DOHH2 (cell line): ENCODE results near the gene USP46.

Source experiments
- H3F3A ChIP-seq: fragments of 200-600 bp; sonication (generic), shearing (Covaris generic); 2 replicates; pipeline ENCODE4 v1.6.0; 2016; ENCODE audit warnings: antibody characterized with exemption, mild to moderate bottlenecking; ENCODE audit not compliant: control insufficient read depth, insufficient read depth
- H3K27ac ChIP-seq: fragments of 200-600 bp; sonication (generic); 2 replicates; pipeline ENCODE4 v1.5.1; 2014; ENCODE audit warnings: low read depth, mild to moderate bottlenecking, low read length, moderate library complexity
- H3K27me3 ChIP-seq: fragments of 200-600 bp; sonication (generic); 2 replicates; pipeline ENCODE4 v1.6.1; 2014; ENCODE audit warnings: mild to moderate bottlenecking, low read length, mixed read lengths; ENCODE audit not compliant: control insufficient read depth
- H3K36me3 ChIP-seq: fragments of 200-600 bp; sonication (generic); 2 replicates; pipeline ENCODE4 v1.6.1; 2014; ENCODE audit warnings: mild to moderate bottlenecking, low read length, moderate library complexity, mixed read lengths; ENCODE audit not compliant: control insufficient read depth
- H3K4me1 ChIP-seq: fragments of 200-600 bp; sonication (generic); 2 replicates; pipeline ENCODE4 v1.6.1; 2014; ENCODE audit warnings: mild to moderate bottlenecking, low read length, mixed read lengths; ENCODE audit not compliant: control insufficient read depth
- H3K4me2 ChIP-seq: fragments of 200-600 bp; sonication (generic); 2 replicates; pipeline ENCODE4 v1.6.0; 2014; ENCODE audit warnings: mild to moderate bottlenecking, low read length, moderate library complexity
- H3K4me3 ChIP-seq: fragments of 200-600 bp; sonication (generic); 2 replicates; pipeline ENCODE4 v1.5.1; 2014; ENCODE audit warnings: mild to moderate bottlenecking, low read length, mixed read lengths
- H3K79me2 ChIP-seq: fragments of 200-600 bp; sonication (generic); 2 replicates; pipeline ENCODE4 v1.6.1; 2014; ENCODE audit warnings: mild to moderate bottlenecking, low read length, mixed read lengths; ENCODE audit not compliant: control insufficient read depth
- H3K9me2 ChIP-seq: fragments of 200-600 bp; sonication (generic); replicated peaks from 2 replicates; pipeline ENCODE4 v1.6.1; 2014; ENCODE audit warnings: mild to moderate bottlenecking, low read length, mixed read lengths; ENCODE audit not compliant: control insufficient read depth
- H3K9me3 ChIP-seq: fragments of 200-600 bp; sonication (generic); 2 replicates; pipeline ENCODE4 v1.6.1; 2014; ENCODE audit warnings: antibody characterized with exemption, low read length, mixed read lengths; ENCODE audit not compliant: control insufficient read depth, insufficient read depth
- H4K20me1 ChIP-seq: fragments of 200-600 bp; sonication (generic); 2 replicates; pipeline ENCODE4 v1.6.0; 2014; ENCODE audit warnings: low read depth, mild to moderate bottlenecking, antibody characterized with exemption, low read length, moderate library complexity; ENCODE audit not compliant: control insufficient read depth, insufficient read depth
- EZH2phosphoT487 ChIP-seq: fragments of 200-600 bp; sonication (generic); IDR thresholded peaks from 2 replicates; pipeline ENCODE4 v1.6.1; 2017; ENCODE audit warnings: borderline replicate concordance, mild to moderate bottlenecking, antibody characterized with exemption, low read length, moderate library complexity, mixed read lengths
- TF ChIP-seq, protein P1 (sequence below): fragments of 200-600 bp; sonication (generic); IDR thresholded peaks from one replicate; pipeline ENCODE4 v1.5.1; 2014; ENCODE audit warnings: antibody characterized with exemption, mild to moderate bottlenecking, low read depth, low read length; ENCODE audit not compliant: poor library complexity, severe bottlenecking

The USP46 gene

DNA sequence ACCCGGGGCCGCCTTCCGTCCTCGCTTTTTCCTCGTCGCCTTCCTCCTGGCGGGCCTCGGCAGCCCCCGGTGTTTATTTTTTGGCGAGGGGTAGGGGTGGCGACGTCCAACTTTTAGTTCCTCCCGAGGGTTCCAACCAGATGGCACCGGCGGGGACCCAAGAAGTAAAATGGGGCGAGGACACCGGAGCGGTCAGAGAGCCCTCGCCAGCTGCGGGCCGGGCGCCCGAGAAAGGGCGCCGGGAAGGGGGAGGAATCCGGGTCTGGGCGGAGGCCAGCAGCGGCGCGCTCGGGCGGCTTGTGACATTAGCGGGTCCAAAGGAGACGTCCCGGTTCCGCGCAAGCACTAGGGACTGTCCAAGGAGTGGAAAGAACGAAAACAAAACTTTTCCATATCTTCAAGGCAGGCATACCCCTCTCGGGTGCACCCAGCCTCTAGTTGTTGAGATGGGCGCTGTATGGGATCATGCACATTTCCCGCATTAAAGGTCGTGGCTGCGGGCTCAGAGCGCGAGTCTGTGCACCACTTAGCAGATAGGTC is 691 bp upstream of the USP46 start:
- no peaks in the 10 kb centered on the region for H4K20me1 ChIP-seq
- H3K9me2 ChIP-seq = no peaks in the 10 kb centered on the region
- peak overlapping the region; percentile 88 for H3K4me3 ChIP-seq
- no peaks in the 10 kb centered on the region for H3K27me3 ChIP-seq
- H3K36me3 ChIP-seq = peaks cover 42% of the 10 kb centered on the region
- TF ChIP-seq, protein P1, sequence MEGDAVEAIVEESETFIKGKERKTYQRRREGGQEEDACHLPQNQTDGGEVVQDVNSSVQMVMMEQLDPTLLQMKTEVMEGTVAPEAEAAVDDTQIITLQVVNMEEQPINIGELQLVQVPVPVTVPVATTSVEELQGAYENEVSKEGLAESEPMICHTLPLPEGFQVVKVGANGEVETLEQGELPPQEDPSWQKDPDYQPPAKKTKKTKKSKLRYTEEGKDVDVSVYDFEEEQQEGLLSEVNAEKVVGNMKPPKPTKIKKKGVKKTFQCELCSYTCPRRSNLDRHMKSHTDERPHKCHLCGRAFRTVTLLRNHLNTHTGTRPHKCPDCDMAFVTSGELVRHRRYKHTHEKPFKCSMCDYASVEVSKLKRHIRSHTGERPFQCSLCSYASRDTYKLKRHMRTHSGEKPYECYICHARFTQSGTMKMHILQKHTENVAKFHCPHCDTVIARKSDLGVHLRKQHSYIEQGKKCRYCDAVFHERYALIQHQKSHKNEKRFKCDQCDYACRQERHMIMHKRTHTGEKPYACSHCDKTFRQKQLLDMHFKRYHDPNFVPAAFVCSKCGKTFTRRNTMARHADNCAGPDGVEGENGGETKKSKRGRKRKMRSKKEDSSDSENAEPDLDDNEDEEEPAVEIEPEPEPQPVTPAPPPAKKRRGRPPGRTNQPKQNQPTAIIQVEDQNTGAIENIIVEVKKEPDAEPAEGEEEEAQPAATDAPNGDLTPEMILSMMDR = no peak
- no peak for TF ChIP-seq EZH2phosphoT487
- H3K4me1 ChIP-seq = peaks cover 27% of the 10 kb centered on the region
- H3K4me2 ChIP-seq = peak overlapping the region; percentile 86
- peaks cover 16% of the 10 kb centered on the region for H3K9me3 ChIP-seq
- H3K79me2 ChIP-seq = peaks cover 54% of the 10 kb centered on the region
- no peaks in the 10 kb centered on the region for H3F3A ChIP-seq
- H3K27ac ChIP-seq = peak overlapping the region; percentile 39

DNA sequence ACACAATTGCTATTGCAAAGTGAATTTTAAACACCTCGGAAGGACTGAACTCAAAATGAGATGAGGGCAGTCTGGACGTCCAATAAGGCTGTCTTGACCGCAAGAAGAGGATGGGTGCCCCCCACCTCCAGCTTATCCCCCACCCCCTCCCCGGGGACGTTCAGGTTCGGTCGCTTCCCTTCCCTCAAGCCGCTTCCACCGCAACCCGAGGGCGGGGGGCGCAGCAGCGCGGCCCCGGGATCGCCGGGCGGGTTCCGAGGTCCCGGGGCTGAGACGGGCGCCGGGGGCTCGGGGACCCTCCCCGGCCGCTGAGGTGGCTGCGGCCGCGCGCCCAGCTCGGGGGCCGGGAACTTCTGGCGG is 480 bp downstream of the USP46 start:
- H3K27ac ChIP-seq = peak overlapping the region; percentile 32; the same call in 1 of the 2 replicates
- H3K79me2 ChIP-seq = peaks cover 65% of the 10 kb centered on the region

DNA sequence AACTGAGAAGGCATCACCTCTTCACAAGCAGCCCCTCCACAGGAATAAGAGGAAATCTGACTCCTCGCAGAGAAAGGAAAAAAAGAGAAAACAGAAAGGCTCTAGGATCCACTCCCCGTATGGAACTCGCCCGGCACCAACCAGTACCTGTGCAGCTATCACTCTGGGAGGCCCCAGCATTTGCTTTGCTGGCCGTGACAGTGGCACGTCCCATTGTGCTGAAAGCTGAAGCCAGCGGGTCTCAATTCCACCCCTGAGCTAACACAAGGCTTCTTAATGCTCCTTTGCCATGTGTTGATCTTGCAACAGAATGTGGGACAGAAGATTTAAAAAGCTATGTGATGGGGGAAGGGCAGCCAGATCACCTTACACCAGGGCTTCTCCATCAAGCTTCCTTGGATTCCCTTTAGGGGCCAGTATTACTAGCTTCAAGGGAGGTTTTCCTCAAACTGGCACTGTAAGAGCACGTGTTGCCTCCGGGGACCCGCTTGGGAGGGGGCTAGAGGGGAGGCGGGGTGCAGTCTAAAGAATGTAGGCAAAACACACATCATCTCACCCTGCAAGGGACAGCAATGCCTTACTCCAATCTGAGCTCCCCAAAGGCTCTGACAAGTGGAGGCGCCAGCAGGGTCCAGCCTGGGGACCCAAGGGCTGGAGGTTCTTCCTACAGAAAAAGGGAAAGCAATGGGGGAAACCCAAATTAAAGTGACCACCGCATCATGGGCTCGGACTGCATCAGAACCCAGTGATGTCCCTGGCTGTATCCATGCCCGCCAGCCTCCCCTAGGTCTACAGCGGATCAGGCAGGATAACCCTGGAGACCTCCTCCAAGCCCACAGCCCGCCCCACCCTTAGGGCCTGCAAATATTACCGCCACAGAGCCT is 1.2 kb downstream of the USP46 start:
- Histone ChIP-seq H3K79me2 (peaks cover 72% of the 10 kb centered on the region), H3K9me3 (peaks cover 7% of the 10 kb centered on the region), H3K27me3 (no peaks in the 10 kb centered on the region), H3K36me3 (peaks cover 45% of the 10 kb centered on the region), H3K9me2 (no peaks in the 10 kb centered on the region), H3K4me1 (peaks cover 25% of the 10 kb centered on the region), H3F3A (no peaks in the 10 kb centered on the region), H3K4me2 (peak overlapping the region; percentile 89), H4K20me1 (no peaks in the 10 kb centered on the region), H3K4me3 (peak overlapping the region; percentile 88), H3K27ac (no peak overlapping the region)
- no peak for TF ChIP-seq EZH2phosphoT487
- TF ChIP-seq, protein P1 = no peak

More for the DNA sequence above, 480 bp downstream of the USP46 start:
- H3K9me3 ChIP-seq = peaks cover 14% of the 10 kb centered on the region
- no peaks in the 10 kb centered on the region for H4K20me1 ChIP-seq
- peak overlapping the region; percentile 89 for H3K4me2 ChIP-seq
- H3K27me3 ChIP-seq = no peaks in the 10 kb centered on the region
- TF ChIP-seq EZH2phosphoT487 = no peak
- peaks cover 50% of the 10 kb centered on the region for H3K36me3 ChIP-seq
- H3K4me1 ChIP-seq = peaks cover 25% of the 10 kb centered on the region
- no peaks in the 10 kb centered on the region for H3K9me2 ChIP-seq
- no peaks in the 10 kb centered on the region for H3F3A ChIP-seq
- H3K4me3 ChIP-seq = peak overlapping the region; percentile 88

DNA sequence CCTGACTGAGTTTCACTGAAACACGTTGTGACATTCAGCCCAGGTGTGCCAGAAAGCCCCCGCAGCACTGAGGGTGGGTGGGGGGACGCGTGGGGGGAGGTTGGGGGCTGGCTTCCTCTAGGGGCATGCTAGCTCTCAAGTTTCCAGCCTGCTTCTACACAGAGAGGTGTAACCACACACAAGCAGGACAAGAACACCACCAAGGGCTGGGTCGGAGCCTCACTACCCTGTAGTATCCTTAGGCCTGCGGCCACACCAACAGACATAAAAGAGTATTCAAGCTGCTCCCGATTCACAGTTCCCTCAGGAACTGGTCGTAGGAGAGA is 1.8 kb downstream of the USP46 start:
- Histone ChIP-seq H3K4me1 (peaks cover 25% of the 10 kb centered on the region), H3K4me3 (no peak overlapping the region), H4K20me1 (no peaks in the 10 kb centered on the region), H3K9me3 (peaks cover 4% of the 10 kb centered on the region; the same call in 1 of the 2 replicates), H3K9me2 (no peaks in the 10 kb centered on the region), H3K36me3 (peaks cover 40% of the 10 kb centered on the region), H3K27ac (no peak overlapping the region), H3F3A (no peaks in the 10 kb centered on the region), H3K79me2 (peaks cover 76% of the 10 kb centered on the region), H3K4me2 (peak overlapping the region; percentile 89; the same call in 1 of the 2 replicates), H3K27me3 (no peaks in the 10 kb centered on the region)
- TF ChIP-seq EZH2phosphoT487 = no peak
- TF ChIP-seq, protein P1 = no peak
